IMR-90 (cell line): Measurements from ENCODE around the gene SIPA1L3. TPM values are rescaled to one million over a fixed set of nuclear protein-coding genes. Genes with fewer than 3 reads are reported as not detected.

Experiments
- ATAC-seq: fragments of 200-7000 bp; cut with Tn5 transposase; 2 replicates; pipeline ENCODE4 v1.9.1; 2020; ENCODE audit warnings: low read depth, mild to moderate bottlenecking, moderate library complexity
- BruUV-seq: library from RNA; stranded (reverse); fragments of 400-500 nt; replicated peaks from 2 replicates; lab custom pipeline; 2021; lab: Mats Ljungman, UMichigan
- CTCF ChIA-PET: fragments of 300-600 bp; formaldehyde crosslinking; extraction: SDS; loops from one replicate; lab custom pipeline; 2021; ENCODE audit warnings: antibody characterized with exemption; lab: Yijun Ruan, JAX
- POLR2A ChIA-PET: fragments of 300-600 bp; sonication (Branson Sonifier 250); formaldehyde crosslinking; loops from one replicate; lab custom pipeline; 2022; ENCODE audit warnings: antibody characterized with exemption; ENCODE audit not compliant: unreplicated experiment; lab: Charles Lee
- DNase-seq: peaks from one replicate; pipeline ENCODE4 v3.0.0; 2013
- H2AFZ ChIP-seq: replicated peaks from 2 replicates; pipeline ENCODE3; 2013; ENCODE audit warnings: low read length, mild to moderate bottlenecking; ENCODE audit not compliant: poor library complexity
- H2AK5ac ChIP-seq: 2 replicates; pipeline ENCODE4 v1.6.1; 2013; ENCODE audit warnings: low read depth, low read length, inconsistent platforms
- H2AK9ac ChIP-seq: replicated peaks from 2 replicates; pipeline ENCODE3; 2013; ENCODE audit warnings: mild to moderate bottlenecking, low read depth, low read length, moderate library complexity; ENCODE audit not compliant: poor library complexity
- H2BK120ac ChIP-seq: 2 replicates; pipeline ENCODE4 v1.6.1; 2013; ENCODE audit warnings: low read depth, low read length, inconsistent platforms
- H2BK15ac ChIP-seq: 3 replicates; pipeline ENCODE4 v1.6.1; 2013; ENCODE audit warnings: low read depth, low read length, inconsistent platforms
- H2BK20ac ChIP-seq: 2 replicates; pipeline ENCODE4 v1.6.1; 2013; ENCODE audit warnings: low read depth, mild to moderate bottlenecking, inconsistent platforms, low read length, moderate library complexity
- H2BK5ac ChIP-seq: 2 replicates; pipeline ENCODE4 v1.6.1; 2013; ENCODE audit warnings: mild to moderate bottlenecking, low read depth, low read length, inconsistent platforms; ENCODE audit not compliant: poor library complexity, severe bottlenecking
- H3K14ac ChIP-seq: replicated peaks from 2 replicates; pipeline ENCODE4 v1.6.1; 2013; ENCODE audit warnings: low read depth, low read length, inconsistent platforms
- H3K18ac ChIP-seq: 2 replicates; pipeline ENCODE4 v1.6.1; 2013; ENCODE audit warnings: low read depth, low read length, control low read depth
- H3K23ac ChIP-seq: 2 replicates; pipeline ENCODE4 v1.6.1; 2013; ENCODE audit warnings: low read depth, low read length, inconsistent platforms
- H3K27ac ChIP-seq: 2 replicates; pipeline ENCODE4 v1.5.1; 2013; ENCODE audit warnings: mild to moderate bottlenecking, control low read depth, low read length; ENCODE audit not compliant: insufficient read depth
- H3K27me3 ChIP-seq: 2 replicates; pipeline ENCODE4 v1.6.1; 2013; ENCODE audit warnings: low read length; ENCODE audit not compliant: control insufficient read depth, insufficient read depth
- H3K36me3 ChIP-seq: 2 replicates; pipeline ENCODE4 v1.6.1; 2013; ENCODE audit warnings: low read length, mixed read lengths; ENCODE audit not compliant: control insufficient read depth, insufficient read depth
- H3K4ac ChIP-seq: 2 replicates; pipeline ENCODE4 v1.6.1; 2013; ENCODE audit warnings: low read depth, low read length, inconsistent platforms
- H3K4me1 ChIP-seq: 2 replicates; pipeline ENCODE4 v1.6.1; 2013; ENCODE audit warnings: low read length, mixed read lengths; ENCODE audit not compliant: control insufficient read depth, insufficient read depth
- H3K4me2 ChIP-seq: 2 replicates; pipeline ENCODE4 v1.6.1; 2013; ENCODE audit warnings: low read depth, mild to moderate bottlenecking, control low read depth, low read length, moderate library complexity
- H3K4me3 ChIP-seq: 2 replicates; pipeline ENCODE4 v1.5.1; 2013; ENCODE audit warnings: low read depth, mild to moderate bottlenecking, control low read depth, low read length, moderate library complexity; ENCODE audit not compliant: insufficient read depth
- H3K56ac ChIP-seq: 2 replicates; pipeline ENCODE4 v1.6.1; 2013; ENCODE audit warnings: low read length, inconsistent platforms; ENCODE audit not compliant: insufficient read depth; ENCODE audit errors: extremely low read depth
- H3K79me1 ChIP-seq, 2 experiments: 2 replicates each; pipeline ENCODE4 v1.6.1; 2013; ENCODE audit warnings: low read length in 2 of 2, inconsistent platforms in 1 of 2, low read depth in 1 of 2
- H3K9ac ChIP-seq: 2 replicates; pipeline ENCODE4 v1.6.1; 2013; ENCODE audit warnings: low read depth, low read length, control low read depth
- H3K9me1 ChIP-seq: 2 replicates; pipeline ENCODE4 v1.6.1; 2013; ENCODE audit warnings: low read length, inconsistent platforms; ENCODE audit not compliant: insufficient read depth
- H3K9me3 ChIP-seq: 2 replicates; pipeline ENCODE4 v1.6.1; 2013; ENCODE audit warnings: low read length; ENCODE audit not compliant: control insufficient read depth, insufficient read depth
- H4K20me1 ChIP-seq: 2 replicates; pipeline ENCODE4 v1.6.1; 2013; ENCODE audit warnings: low read length, inconsistent platforms; ENCODE audit not compliant: insufficient read depth
- H4K5ac ChIP-seq: 2 replicates; pipeline ENCODE4 v1.6.1; 2013; ENCODE audit warnings: mild to moderate bottlenecking, low read depth, low read length, control low read depth
- H4K8ac ChIP-seq, 2 experiments: 2 replicates each; pipeline ENCODE4 v1.6.1; 2013; ENCODE audit warnings: low read depth in 2 of 2, low read length in 2 of 2, control low read depth in 1 of 2, inconsistent platforms in 1 of 2
- H4K91ac ChIP-seq: 2 replicates; pipeline ENCODE4 v1.6.1; 2013; ENCODE audit warnings: low read depth, low read length, inconsistent platforms; ENCODE audit not compliant: insufficient read depth
- BHLHE40 ChIP-seq: fragments of 150-350 bp; IDR thresholded peaks from 2 replicates; pipeline ENCODE4 v1.6.1; 2016; ENCODE audit warnings: mild to moderate bottlenecking, low read depth, low read length
- CEBPB ChIP-seq: IDR thresholded peaks from 2 replicates; pipeline ENCODE4 v1.6.1; 2012; ENCODE audit warnings: low read depth, low read length, improper control_type of control experiment
- CHD1 ChIP-seq: IDR thresholded peaks from 2 replicates; pipeline ENCODE4 v1.6.1; 2012; ENCODE audit warnings: low read depth, low read length, improper control_type of control experiment
- CTCF ChIP-seq: conservative IDR thresholded peaks from 2 replicates; pipeline ENCODE4 v1.5.1; 2012; ENCODE audit warnings: mild to moderate bottlenecking, low read depth, low read length, improper control_type of control experiment
- FOS ChIP-seq: fragments of 150-350 bp; IDR thresholded peaks from 2 replicates; pipeline ENCODE4 v1.6.1; 2016; ENCODE audit warnings: low read depth, low read length
- MAFK ChIP-seq: IDR thresholded peaks from 2 replicates; pipeline ENCODE4 v1.6.1; 2012; ENCODE audit warnings: low read depth, low read length, improper control_type of control experiment
- MAZ ChIP-seq: IDR thresholded peaks from 2 replicates; pipeline ENCODE4 v1.6.1; 2012; ENCODE audit warnings: low read depth, mild to moderate bottlenecking, low read length, improper control_type of control experiment, moderate library complexity, borderline replicate concordance
- MXI1 ChIP-seq: IDR thresholded peaks from 2 replicates; pipeline ENCODE4 v1.6.1; 2012; ENCODE audit warnings: low read depth, mild to moderate bottlenecking, low read length, moderate library complexity, borderline replicate concordance
- NFE2L2 ChIP-seq: fragments of 150-350 bp; IDR thresholded peaks from 2 replicates; pipeline ENCODE4 v1.6.1; 2016; ENCODE audit warnings: low read depth, mild to moderate bottlenecking, low read length
- POLR2A ChIP-seq: IDR thresholded peaks from 2 replicates; pipeline ENCODE4 v1.6.1; 2012; ENCODE audit warnings: mild to moderate bottlenecking, low read depth, low read length
- RAD21 ChIP-seq: IDR thresholded peaks from 2 replicates; pipeline ENCODE4 v1.6.1; 2012; ENCODE audit warnings: low read length, improper control_type of control experiment
- RCOR1 ChIP-seq: IDR thresholded peaks from 2 replicates; pipeline ENCODE4 v1.6.1; 2012; ENCODE audit warnings: mild to moderate bottlenecking, low read length, improper control_type of control experiment; ENCODE audit not compliant: insufficient replicate concordance
- RFX5 ChIP-seq: IDR thresholded peaks from 2 replicates; pipeline ENCODE4 v1.8.0; 2012; ENCODE audit warnings: low read depth, mild to moderate bottlenecking, low read length, moderate library complexity
- SMC3 ChIP-seq: fragments of 150-350 bp; IDR thresholded peaks from 2 replicates; pipeline ENCODE4 v1.6.1; 2016; ENCODE audit warnings: low read depth, mild to moderate bottlenecking, antibody characterized with exemption, low read length, moderate library complexity
- WGBS, 2 experiments: methylation state at CpG; one replicate each; pipeline versions ENCODE4 v1.1.5 to v1.1.7; 2013; ENCODE audit warnings: missing lambda C conversion rate in 2 of 2; ENCODE audit not compliant: insufficient read length in 1 of 2; ENCODE audit errors: extremely low coverage in 2 of 2; 5-methylcytosine and 5-hydroxymethylcytosine counted together
- dilution Hi-C: fragments of 300-500 bp; cut with HindIII; formaldehyde crosslinking; loops from one replicate; pipeline ENCODE4 v1.14.3; 2018; ENCODE audit warnings: low sequenced_read_pairs; ENCODE audit not compliant: unreplicated experiment
- in situ Hi-C: fragments of 300-500 bp; cut with MboI; formaldehyde crosslinking; loops from 3 replicates; pipeline ENCODE4 v1.14.3; 2019; ENCODE audit warnings: low sequenced_read_pairs, inconsistent platforms, mixed read lengths
- intact Hi-C: fragments of 100-400 bp; cut with micrococcal nuclease; formaldehyde crosslinking; loops from 2 replicates; pipeline ENCODE4 v1.10.0; 2022
- polyA plus RNA-seq, 3 experiments: library from polyadenylated mRNA; depleted of rRNA; stranded (reverse); fragments of >200 nt; gene quantifications; 2 replicates each; pipeline ENCODE4 v1.2.3, GENCODE V29; 2012; ENCODE audit warnings: low replicate concordance in 1 of 3
- total RNA-seq: library from RNA; depleted of rRNA; stranded (reverse); fragments of >200 nt; gene quantifications from 2 replicates; pipeline ENCODE4 v1.2.3, GENCODE V29; 2012
- TF ChIP-seq, protein P1 (sequence below): fragments of 150-350 bp; IDR thresholded peaks from 2 replicates; pipeline ENCODE4 v1.6.1; 2017; ENCODE audit warnings: mild to moderate bottlenecking, antibody characterized with exemption, low read length, low read depth
- TF ChIP-seq, protein P2 (sequence below): fragments of 150-350 bp; IDR thresholded peaks from 2 replicates; pipeline ENCODE4 v1.6.1; 2016; ENCODE audit warnings: low read depth, mild to moderate bottlenecking, low read length, moderate library complexity, borderline replicate concordance

The SIPA1L3 gene
- total and polyA plus RNA-seq, 2 of the 4 experiments (the other 2 are of a cell fraction), result 4.1 to 9.4 TPM

- Histone ChIP-seq H2AK9ac (no peak overlapping the region), H3K9me1 (peaks cover 4% of the 10 kb centered on the region; the same call in 1 of the 2 replicates), H2BK15ac (no peak overlapping the region), H3K27me3 (no peaks in the 10 kb centered on the region), H2AK5ac (no peak overlapping the region), H3K9me3 (no peaks in the 10 kb centered on the region; the same call in 1 of the 2 replicates), H3K4me2 (no peak overlapping the region), H3K4me1 (peaks cover 5% of the 10 kb centered on the region), H4K20me1 (peaks cover 3% of the 10 kb centered on the region; the same call in 1 of the 2 replicates), H4K8ac (no peak overlapping the region), H3K56ac (no peak overlapping the region), H2BK120ac (no peak overlapping the region), H3K79me1 (peaks cover 25 to 67% of the 10 kb centered on the region in 2 experiments), H3K4me3 (no peak overlapping the region), H4K5ac (no peak overlapping the region), H4K91ac (no peak overlapping the region), H3K4ac (no peak overlapping the region), H2AFZ (no peak overlapping the region), H3K36me3 (no peaks in the 10 kb centered on the region; the same call in 1 of the 2 replicates), H3K18ac (no peak overlapping the region), H3K14ac (no peak overlapping the region), H3K9ac (no peak overlapping the region), H2BK20ac (no peak overlapping the region), H3K23ac (no peak overlapping the region), H2BK5ac (no peak overlapping the region), H3K27ac (no peak overlapping the region)
- intact Hi-C loops (no loop called here), dilution Hi-C loops (no loop called here), in situ Hi-C loops (no loop called here)
- ChIA-PET CTCF (no interaction called here), POLR2A (no interaction called here)
- no peak for ATAC-seq
- BruUV-seq, result no TSS peak
- DNase-seq, result no peak
- 73% methylated on average over 3 of the region's 8 CpGs; no CpG with 5 or more reads in 1 of the 2 experiments for WGBS, 2 experiments
- TF ChIP-seq RAD21 (no peak), RCOR1 (no peak), CTCF (no peak), POLR2A (no peak), NFE2L2 (no peak), CEBPB (no peak), CHD1 (no peak), MAZ (no peak), MAFK (no peak), BHLHE40 (no peak), FOS (no peak), MXI1 (no peak), RFX5 (no peak), SMC3 (no peak)
- TF ChIP-seq, protein P1, sequence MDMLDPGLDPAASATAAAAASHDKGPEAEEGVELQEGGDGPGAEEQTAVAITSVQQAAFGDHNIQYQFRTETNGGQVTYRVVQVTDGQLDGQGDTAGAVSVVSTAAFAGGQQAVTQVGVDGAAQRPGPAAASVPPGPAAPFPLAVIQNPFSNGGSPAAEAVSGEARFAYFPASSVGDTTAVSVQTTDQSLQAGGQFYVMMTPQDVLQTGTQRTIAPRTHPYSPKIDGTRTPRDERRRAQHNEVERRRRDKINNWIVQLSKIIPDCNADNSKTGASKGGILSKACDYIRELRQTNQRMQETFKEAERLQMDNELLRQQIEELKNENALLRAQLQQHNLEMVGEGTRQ, result no peak
- TF ChIP-seq, protein P2, sequence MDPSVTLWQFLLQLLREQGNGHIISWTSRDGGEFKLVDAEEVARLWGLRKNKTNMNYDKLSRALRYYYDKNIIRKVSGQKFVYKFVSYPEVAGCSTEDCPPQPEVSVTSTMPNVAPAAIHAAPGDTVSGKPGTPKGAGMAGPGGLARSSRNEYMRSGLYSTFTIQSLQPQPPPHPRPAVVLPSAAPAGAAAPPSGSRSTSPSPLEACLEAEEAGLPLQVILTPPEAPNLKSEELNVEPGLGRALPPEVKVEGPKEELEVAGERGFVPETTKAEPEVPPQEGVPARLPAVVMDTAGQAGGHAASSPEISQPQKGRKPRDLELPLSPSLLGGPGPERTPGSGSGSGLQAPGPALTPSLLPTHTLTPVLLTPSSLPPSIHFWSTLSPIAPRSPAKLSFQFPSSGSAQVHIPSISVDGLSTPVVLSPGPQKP, result no peak
Measured at GRCh38 chr19:37955986-37956385, 49.0 kb downstream of the SIPA1L3 start.
